GM19099 (cell line): ENCODE results near the gene MARK4.

Experiments
- POLR2A ChIP-seq: IDR thresholded peaks from 3 replicates; pipeline ENCODE4 v1.6.1; 2011; ENCODE audit warnings: low read depth; ENCODE audit not compliant: insufficient read length; ENCODE audit errors: extremely low read depth

MARK4 gene

GRCh38 chr19:45253396-45254027 lies 2.4 kb downstream of the MARK4 start:
- TF ChIP-seq POLR2A = no peak

GRCh38 chr19:45254044-45254531 lies 3.0 kb downstream of the MARK4 start:
- TF ChIP-seq POLR2A = no peak

- TF ChIP-seq POLR2A = no peak
Measured at GRCh38 chr19:45255611-45256157, 4.6 kb downstream of the MARK4 start.

- TF ChIP-seq POLR2A = no peak
Measured at GRCh38 chr19:45256836-45257235, 5.8 kb downstream of the MARK4 start.

- no peak for TF ChIP-seq POLR2A
Measured at GRCh38 chr19:45258862-45259261, 7.8 kb downstream of the MARK4 start.

DNA sequence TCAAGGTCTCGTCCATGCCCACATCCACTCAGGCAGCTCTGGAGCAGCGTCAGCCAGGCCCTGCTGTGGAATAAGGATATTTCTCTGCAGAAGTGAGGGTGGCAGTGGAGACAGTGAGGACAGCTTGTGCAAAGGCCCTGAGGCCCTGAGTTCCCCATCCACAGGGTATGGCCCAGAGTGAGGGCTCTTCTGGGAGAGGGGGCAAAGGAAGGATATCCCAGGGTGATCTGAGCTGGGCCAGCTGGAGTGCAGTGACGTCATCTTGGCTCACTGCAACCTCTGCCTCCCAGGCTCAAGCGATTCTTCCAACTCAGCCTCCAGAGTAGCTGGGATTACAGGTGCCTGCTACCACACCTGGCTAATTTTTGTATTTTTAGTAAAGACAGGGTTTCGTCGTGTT lies 11.5 kb downstream of the MARK4 start:
- no peak for TF ChIP-seq POLR2A

DNA sequence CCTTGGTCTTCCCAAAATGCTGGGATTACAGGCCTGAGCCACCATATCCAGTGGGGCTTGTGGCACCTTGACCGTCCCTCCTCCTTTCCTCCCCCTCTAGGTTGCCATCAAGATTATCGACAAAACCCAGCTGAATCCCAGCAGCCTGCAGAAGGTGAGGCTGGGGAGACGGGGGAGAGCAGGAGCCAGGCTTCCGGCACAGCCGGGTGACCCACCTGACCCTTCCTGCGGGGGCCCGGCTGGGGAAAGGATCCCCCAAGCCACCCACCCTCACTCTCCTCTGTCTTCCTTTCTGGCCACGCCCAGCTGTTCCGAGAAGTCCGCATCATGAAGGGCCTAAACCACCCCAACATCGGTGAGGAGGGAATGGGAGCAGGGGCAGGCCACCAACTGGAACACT lies 11.9 kb downstream of the MARK4 start:
- no peak for TF ChIP-seq POLR2A

DNA sequence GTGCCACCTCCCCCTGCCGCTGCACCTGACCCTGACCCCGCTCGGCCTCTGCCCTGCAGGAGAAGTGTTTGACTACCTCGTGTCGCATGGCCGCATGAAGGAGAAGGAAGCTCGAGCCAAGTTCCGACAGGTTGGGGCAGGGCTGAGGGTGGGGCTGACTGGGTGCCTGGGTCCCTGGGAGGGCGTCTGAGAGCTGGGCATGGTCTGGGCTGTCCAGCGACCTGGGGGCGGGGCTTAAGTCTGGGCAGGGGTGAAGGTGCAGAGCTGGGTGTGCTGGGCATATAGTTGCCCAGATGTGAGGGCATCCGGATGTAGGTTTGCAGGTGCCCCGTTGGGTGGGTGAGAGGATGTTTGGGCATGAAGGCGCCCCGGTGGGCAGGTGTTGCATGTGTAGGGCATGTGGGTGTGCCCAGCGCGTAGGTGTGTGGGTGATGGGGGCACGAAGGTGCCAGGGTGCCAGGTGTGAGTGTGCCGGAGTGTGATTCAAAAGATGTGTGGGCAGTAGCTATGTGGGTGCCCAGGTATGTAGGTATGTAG lies 13.8 kb downstream of the MARK4 start:
- TF ChIP-seq POLR2A = no peak

DNA sequence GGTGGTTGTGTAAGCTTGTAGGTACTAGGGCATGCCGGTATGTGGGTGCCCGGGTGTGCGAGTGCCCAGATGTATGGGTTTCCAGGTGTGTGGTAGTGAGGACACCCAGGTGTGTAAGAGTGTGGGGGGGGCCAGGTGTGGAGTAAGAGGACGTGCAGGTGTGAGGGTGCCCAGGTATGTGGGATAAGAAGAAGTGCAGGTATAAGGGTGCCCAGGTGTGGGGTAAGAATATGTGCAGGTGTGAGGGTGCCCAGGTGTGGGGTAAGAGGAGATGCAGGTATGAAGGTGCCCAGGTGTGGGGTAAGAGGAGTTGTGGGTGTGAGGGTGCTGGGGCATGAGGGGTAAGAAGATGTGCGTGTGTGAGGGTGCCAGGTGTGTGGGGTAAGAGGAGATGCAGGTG lies 14.3 kb downstream of the MARK4 start:
- no peak for TF ChIP-seq POLR2A

GRCh38 chr19:45267296-45267695 lies 16.2 kb downstream of the MARK4 start:
- TF ChIP-seq POLR2A = no peak

- no peak for TF ChIP-seq POLR2A
Measured at GRCh38 chr19:45271098-45271734, 20.1 kb downstream of the MARK4 start.

DNA sequence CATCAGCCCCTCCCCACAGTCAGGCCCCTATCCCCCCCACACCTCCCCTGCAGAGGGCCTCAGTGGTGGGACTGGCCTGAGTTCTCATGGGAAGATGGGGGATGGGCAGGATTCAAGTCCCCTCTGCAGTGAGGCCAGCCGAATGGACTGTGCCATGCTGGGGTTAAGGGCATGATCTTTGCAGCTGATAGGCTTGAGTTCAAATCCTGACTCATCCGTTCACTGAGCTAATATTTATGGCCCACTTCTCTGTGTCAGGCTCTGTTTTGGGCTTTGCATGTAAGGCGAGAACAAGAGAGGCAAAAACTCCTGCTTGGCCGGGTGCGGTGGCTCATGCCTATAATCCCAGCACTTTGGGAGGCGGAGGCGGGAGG lies 20.7 kb downstream of the MARK4 start:
- TF ChIP-seq POLR2A = no peak

DNA sequence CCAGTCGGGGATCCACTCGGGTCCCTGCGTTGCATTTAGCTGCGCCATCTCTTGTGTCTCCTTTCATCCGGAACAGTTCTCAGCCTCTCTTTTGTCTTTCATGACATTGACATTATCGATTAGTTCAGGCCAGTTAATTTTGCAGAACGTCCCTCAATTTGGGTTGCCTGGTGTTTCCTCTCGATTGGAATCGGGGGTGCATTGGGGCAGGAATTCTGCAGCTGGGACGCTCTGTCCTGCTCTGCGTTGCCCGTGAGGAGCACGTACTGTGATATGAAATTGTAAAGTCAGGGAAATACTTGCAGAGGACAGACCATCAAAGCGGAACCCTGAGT lies 22.4 kb downstream of the MARK4 start:
- no peak for TF ChIP-seq POLR2A

DNA sequence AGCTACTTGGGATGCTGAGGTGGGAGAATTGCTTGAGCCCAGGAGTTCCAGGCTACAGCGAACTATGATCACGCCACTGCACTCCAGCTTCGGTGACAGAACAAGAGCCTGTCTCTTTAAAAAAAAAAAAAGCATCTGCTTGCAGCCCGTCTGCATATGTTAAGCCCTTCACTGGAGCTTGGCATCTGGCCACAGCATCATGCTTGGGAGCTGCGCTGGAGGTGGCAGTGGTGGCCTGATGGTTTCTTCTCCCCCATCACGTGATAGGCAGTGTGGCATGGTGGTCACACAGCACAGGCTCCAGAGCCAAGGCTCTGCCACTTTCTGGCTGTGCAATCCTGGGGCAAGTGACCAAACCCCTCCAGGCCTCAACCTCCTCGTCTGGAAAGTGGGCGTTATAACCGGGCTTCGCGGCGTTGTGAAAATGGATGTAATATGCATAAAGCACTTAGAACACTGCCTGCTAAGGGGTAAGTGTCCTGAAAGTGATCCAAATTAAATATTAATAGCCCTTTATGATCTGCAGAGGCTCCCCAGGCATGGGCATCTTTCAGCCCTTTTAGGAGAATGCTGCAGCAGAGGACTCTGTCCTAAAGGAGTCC lies 24.4 kb downstream of the MARK4 start:
- TF ChIP-seq POLR2A = no peak

GRCh38 chr19:45276284-45276687 lies 25.2 kb downstream of the MARK4 start:
- TF ChIP-seq POLR2A = no peak

GRCh38 chr19:45278087-45278486 lies 27.0 kb downstream of the MARK4 start:
- TF ChIP-seq POLR2A = no peak
